GM23248 (cell line): ENCODE measurements around the gene TESPA1.

Source experiments
- EZH2 ChIP-seq: fragments of 200-600 bp; sonication (generic); IDR thresholded peaks from 2 replicates; pipeline ENCODE4 v1.6.1; 2018; ENCODE audit warnings: antibody characterized with exemption, mild to moderate bottlenecking; ENCODE audit not compliant: insufficient read depth, poor library complexity, severe bottlenecking
- EZH2phosphoT487 ChIP-seq: fragments of 200-600 bp; sonication (generic); IDR thresholded peaks from 2 replicates; pipeline ENCODE4 v1.6.1; 2018; ENCODE audit warnings: antibody characterized with exemption, moderate library complexity, mild to moderate bottlenecking, low read depth; ENCODE audit not compliant: insufficient read depth

DNA sequence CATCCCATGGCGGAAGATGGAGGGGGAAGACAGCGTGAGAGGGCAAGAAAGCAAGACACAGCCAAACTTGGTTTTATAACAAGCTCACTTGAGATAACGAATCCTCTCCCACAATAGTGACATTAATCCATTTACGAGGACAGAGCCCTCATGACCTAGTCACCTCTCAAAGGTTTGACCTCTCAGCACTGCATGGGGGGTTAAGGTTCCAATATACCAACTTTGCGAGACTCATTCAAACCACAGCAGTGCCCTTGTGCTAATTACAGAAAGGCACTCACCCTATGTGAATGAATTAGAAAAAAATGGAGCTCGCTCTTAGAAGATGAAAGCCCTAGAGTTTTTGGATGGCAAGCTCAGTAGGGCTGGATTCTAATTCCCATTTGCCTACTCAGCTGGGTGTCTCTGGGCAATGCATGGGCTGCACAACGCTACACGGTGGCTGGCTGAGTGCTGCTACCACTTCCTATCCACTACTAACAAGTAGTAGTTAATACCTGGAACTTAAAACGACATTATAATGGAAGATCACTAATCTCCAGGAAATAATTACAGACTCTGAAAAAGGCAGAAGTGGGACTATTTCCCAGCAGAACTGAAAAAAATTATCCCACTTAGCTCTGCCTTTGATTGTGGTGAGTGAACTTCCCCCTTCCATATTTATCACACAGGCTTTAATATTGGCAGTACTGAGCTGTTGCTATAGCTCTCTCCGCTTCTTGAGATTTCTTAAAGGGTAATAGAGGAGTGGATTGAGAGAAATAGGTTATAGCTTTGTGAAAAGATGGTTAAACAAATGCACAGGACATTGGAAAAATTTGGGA is 27.5 kb downstream of the TESPA1 start:
- no peak for TF ChIP-seq EZH2
- no peak for TF ChIP-seq EZH2phosphoT487
